ENCODE results near the gene GAGE12F. TPM values are rescaled to one million over a fixed set of nuclear protein-coding genes. Genes with fewer than 3 reads are reported as not detected.

The GAGE12F gene
- total RNA-seq, 1 experiment from 2014 or later = not detected

DNA sequence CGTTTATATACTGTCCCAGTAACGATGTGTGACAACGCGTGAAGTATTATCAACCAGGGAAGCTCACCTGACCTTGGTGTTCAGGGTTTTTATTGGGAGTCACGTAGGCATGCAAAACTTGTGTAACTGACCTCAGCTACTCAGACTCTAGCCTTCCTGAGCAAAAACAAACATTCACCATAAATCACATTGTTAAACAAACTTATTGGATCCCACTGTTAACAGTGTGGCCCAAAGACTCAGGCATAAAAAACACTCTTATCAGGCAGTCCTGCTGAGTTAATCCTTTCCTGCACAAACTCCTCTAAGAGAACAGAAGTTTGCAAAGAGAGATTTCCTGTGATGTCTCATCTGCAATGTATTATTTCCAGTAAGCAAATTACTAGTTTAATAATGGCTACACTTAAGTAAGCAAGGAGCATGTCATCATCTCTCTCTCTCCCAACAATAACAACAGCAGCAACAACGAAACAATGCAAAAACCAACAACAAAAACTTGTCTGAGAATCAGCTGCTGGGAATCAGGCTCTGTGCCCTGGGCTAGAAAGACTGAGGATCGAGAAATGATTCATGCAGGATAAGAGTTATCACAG, 50.2 kb downstream of the GAGE12F start:
- BruUV-seq (replicated peaks) = no TSS peak
- ATAC-seq = no peak
- no peaks in the 10 kb centered on the region for H3K9me2 ChIP-seq (ENCODE audit: insufficient read depth)

More for the DNA sequence above, 50.2 kb downstream of the GAGE12F start:
- Histone ChIP-seq H3K4me2 (ENCODE audit: low read length) (no peak overlapping the region), H3K27me3 (ENCODE audit: insufficient read depth, low read length) (peaks cover 17% of the 10 kb centered on the region), H3K27ac (ENCODE audit: low read depth, low read length) (no peak overlapping the region), H3K79me2 (ENCODE audit: insufficient read depth, low read length) (no peaks in the 10 kb centered on the region), H3K36me3 (ENCODE audit: control insufficient read depth in 1 of 2, insufficient read depth in 2 of 2, low read length in 2 of 2) (no peaks in the 10 kb centered on the region), H3K9me3 (ENCODE audit: control insufficient read depth in 1 of 2, insufficient read depth in 1 of 2, low read depth in 1 of 2, low read length in 2 of 2) (no peaks in the 10 kb centered on the region), H3K9ac (ENCODE audit: low read length) (no peak overlapping the region), H3K4me1 (ENCODE audit: control insufficient read depth in 1 of 2, insufficient read depth in 2 of 2, low read length in 2 of 2) (no peaks in the 10 kb centered on the region), H2AFZ (ENCODE audit: low read depth, low read length, poor library complexity, severe bottlenecking) (no peak overlapping the region), H3K4me3 (replicated peaks in 1 of 2; ENCODE audit: low read depth in 1 of 2, low read length in 2 of 2) (no peak overlapping the region), H4K20me1 (ENCODE audit: insufficient read depth) (no peaks in the 10 kb centered on the region)
- CTCF ChIA-PET = no interaction called here
- RAD21 ChIA-PET (ENCODE audit: low non-redundant PET in 1 of 2, low total read pairs in 2 of 2, uncharacterized antibody in 2 of 2, unreplicated experiment in 2 of 2) = no interaction called here
- POLR2A ChIA-PET = no interaction called here
- DNase-seq (ENCODE audit: low read depth, low spot score) = no peak
- no peak for TF ChIP-seq POLR2A (IDR thresholded peaks at IDR 0.05; ENCODE audit: borderline replicate concordance, extremely low read depth, insufficient read depth, insufficient read length)
- TF ChIP-seq, protein P1, sequence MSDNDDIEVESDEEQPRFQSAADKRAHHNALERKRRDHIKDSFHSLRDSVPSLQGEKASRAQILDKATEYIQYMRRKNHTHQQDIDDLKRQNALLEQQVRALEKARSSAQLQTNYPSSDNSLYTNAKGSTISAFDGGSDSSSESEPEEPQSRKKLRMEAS (IDR thresholded peaks at IDR 0.05) = no peak
- intact Hi-C loops (cut with micrococcal nuclease) = no loop called here

Other genes starting within 250 kb of the GAGE12F start
- not detected for gene GAGE12J, start 238.8 kb upstream of the GAGE12F start, total RNA-seq (2021; ENCODE audit: unreplicated experiment)
- not detected for gene GAGE13, start 229.3 kb upstream of the GAGE12F start, total RNA-seq (2021; ENCODE audit: unreplicated experiment)
- gene GAGE12C, start 28.7 kb upstream of the GAGE12F start, total RNA-seq (2021; ENCODE audit: unreplicated experiment) = not detected
- not detected for gene GAGE12D, start 19.1 kb upstream of the GAGE12F start, total RNA-seq (2021; ENCODE audit: unreplicated experiment)
- gene GAGE12E, start 9.6 kb upstream of the GAGE12F start, total RNA-seq (2021; ENCODE audit: unreplicated experiment) = not detected
- gene GAGE12G, start 9.6 kb downstream of the GAGE12F start, total RNA-seq (2021; ENCODE audit: unreplicated experiment) = not detected
- gene GAGE12H, start 19.1 kb downstream of the GAGE12F start, total RNA-seq (2021; ENCODE audit: unreplicated experiment) = not detected
- 0.52 TPM for gene GAGE2A, start 28.7 kb downstream of the GAGE12F start, total RNA-seq (2021; ENCODE audit: unreplicated experiment)
- 0.17 TPM for gene GAGE1, start 38.2 kb downstream of the GAGE12F start, total RNA-seq (2021; ENCODE audit: unreplicated experiment)
- not detected for gene PAGE1, start 135.1 kb downstream of the GAGE12F start, total RNA-seq (2021; ENCODE audit: unreplicated experiment)

Data from HCT116 (cell line).